Mucosa of rectum (tissue), 2 donors: ENCODE results near the gene IRAK3.
"Not testable (repeated sequence)": the region's sequence is repeated elsewhere in the genome, so short reads cannot be mapped to it uniquely, and the experiment has no call there.

ENCODE experiments used
- H3K27ac ChIP-seq, 2 donors: one replicate each; pipeline ENCODE4 v1.7.0; 2013; ENCODE audit warnings: inconsistent platforms in 2 of 2, low read depth in 2 of 2, low read length in 2 of 2
- H3K27me3 ChIP-seq, 2 donors: one replicate each; pipeline ENCODE4 v1.7.0; 2013; ENCODE audit warnings: low read length in 2 of 2; ENCODE audit not compliant: control insufficient read depth in 2 of 2, insufficient read depth in 2 of 2
- H3K36me3 ChIP-seq, 2 donors: one replicate each; pipeline ENCODE4 v1.7.0; 2013; ENCODE audit warnings: low read length in 2 of 2; ENCODE audit not compliant: control insufficient read depth in 2 of 2, insufficient read depth in 2 of 2
- H3K4me1 ChIP-seq, 2 donors: one replicate each; pipeline ENCODE4 v1.7.0; 2013; ENCODE audit warnings: low read length in 2 of 2, mild to moderate bottlenecking in 1 of 2; ENCODE audit not compliant: control insufficient read depth in 2 of 2, insufficient read depth in 2 of 2
- H3K4me3 ChIP-seq, 2 donors: one replicate each; pipeline ENCODE4 v1.7.0; 2013; ENCODE audit warnings: low read length in 2 of 2
- H3K9ac ChIP-seq, 2 donors: one replicate each; pipeline ENCODE4 v1.7.0; 2013; ENCODE audit warnings: low read length in 2 of 2, low read depth in 1 of 2, mild to moderate bottlenecking in 1 of 2
- H3K9me3 ChIP-seq, 2 donors: one replicate each; pipeline ENCODE4 v1.7.0; 2013; ENCODE audit warnings: low read length in 2 of 2; ENCODE audit not compliant: control insufficient read depth in 2 of 2
- donor health status: healthy.
- donor health status: Normal muscosa, but diverticular disease.

The IRAK3 gene

GRCh38 chr12:66169221-66170170, 19.5 kb upstream of the IRAK3 start, which contains the start of gene TMBIM4:
TSS of gene TMBIM4 (minus strand) at chr12:66169996. CDS start at chr12:66169951, 45 bp downstream.
- Histone ChIP-seq H3K36me3 (peaks cover 0 to 4% of the 10 kb centered on the region in 2 donors), H3K9ac (peak within 1 kb of the TSS; percentile 97 to 98), H3K9me3 (no peaks in the 10 kb centered on the region), H3K4me1 (peaks cover 6 to 7% of the 10 kb centered on the region in 2 donors), H3K27ac (peak within 1 kb of the TSS; percentile 99 to 100), H3K27me3 (no peaks in the 10 kb centered on the region), H3K4me3 (peak within 1 kb of the TSS; percentile 86 to 99)

DNA sequence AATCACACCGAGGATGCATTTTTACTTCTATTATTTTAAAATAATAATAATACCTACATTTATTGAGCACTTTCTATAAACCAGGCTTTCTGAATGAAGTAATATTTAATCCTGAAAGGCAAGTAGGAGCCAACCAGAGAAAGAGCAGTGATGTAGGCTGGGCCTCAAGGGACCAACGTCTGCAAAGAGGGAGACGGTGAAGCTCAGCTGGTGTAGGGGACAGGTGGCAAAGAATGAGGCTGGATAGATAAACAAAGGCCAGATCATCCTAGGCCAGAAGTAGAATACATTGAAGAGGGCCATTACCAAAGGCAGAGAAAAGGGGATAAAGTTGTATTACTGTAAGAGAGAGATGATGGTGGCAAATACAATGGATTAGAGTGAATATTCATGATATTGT, 18.4 kb upstream of the IRAK3 start:
- peaks cover 0 to 4% of the 10 kb centered on the region in 2 donors for H3K36me3 ChIP-seq

GRCh38 chr12:66174391-66175325, 14.4 kb upstream of the IRAK3 start:
- not testable (repeated sequence) for H3K4me3 ChIP-seq, H3K4me1 ChIP-seq, H3K9ac ChIP-seq, H3K27ac ChIP-seq, H3K27me3 ChIP-seq, H3K36me3 ChIP-seq, H3K9me3 ChIP-seq

More for the DNA sequence above, 18.4 kb upstream of the IRAK3 start:
- Histone ChIP-seq H3K27ac (no peak overlapping the region), H3K4me3 (peak overlapping the region; percentile 86 to 99), H3K9ac (peak overlapping the region in 1 of 2 donors; percentile 97), H3K9me3 (no peaks in the 10 kb centered on the region), H3K27me3 (no peaks in the 10 kb centered on the region), H3K4me1 (peaks cover 6 to 7% of the 10 kb centered on the region in 2 donors)

DNA sequence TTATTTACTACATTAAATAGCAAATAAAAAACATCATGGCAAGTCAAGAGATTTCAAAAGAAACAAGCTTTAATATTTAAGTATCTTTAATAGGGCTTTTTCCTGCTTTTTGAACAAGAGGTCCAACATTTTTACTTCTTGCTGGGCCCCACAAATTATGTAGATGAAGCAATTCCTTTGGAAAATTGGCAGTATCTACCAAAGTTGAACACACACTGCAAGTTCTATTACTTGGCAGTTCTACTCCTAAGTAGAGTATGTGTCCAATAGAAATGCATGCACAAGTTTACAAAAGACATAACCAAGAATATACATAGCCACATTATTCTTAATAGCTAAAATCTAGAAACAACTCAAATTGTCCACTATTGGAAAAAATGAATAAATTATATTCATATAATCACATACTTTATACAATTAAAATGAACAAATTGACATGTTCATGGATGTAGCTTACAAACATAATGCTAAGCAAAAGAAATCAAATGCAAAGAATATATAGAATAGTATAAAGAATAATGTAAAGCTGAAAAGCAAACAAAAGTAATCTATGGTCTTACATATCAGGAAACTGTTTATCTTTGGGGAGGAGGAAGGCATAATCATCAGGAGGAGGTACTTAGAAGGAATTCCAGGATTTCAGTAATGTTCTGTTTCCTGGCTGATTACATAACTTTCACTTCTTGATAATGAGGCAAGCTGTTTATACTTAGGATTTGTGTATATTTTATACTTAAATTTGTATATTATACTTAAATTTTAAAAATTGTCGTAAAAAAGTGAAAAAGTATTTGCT, 12.7 kb upstream of the IRAK3 start:
- no peaks in the 10 kb centered on the region for H3K36me3 ChIP-seq
- H3K4me1 ChIP-seq: no peaks in the 10 kb centered on the region
- no peaks in the 10 kb centered on the region for H3K27me3 ChIP-seq
- no peak overlapping the region for H3K9ac ChIP-seq
- no peak overlapping the region for H3K27ac ChIP-seq
- no peak overlapping the region for H3K4me3 ChIP-seq
- H3K9me3 ChIP-seq: no peaks in the 10 kb centered on the region

DNA sequence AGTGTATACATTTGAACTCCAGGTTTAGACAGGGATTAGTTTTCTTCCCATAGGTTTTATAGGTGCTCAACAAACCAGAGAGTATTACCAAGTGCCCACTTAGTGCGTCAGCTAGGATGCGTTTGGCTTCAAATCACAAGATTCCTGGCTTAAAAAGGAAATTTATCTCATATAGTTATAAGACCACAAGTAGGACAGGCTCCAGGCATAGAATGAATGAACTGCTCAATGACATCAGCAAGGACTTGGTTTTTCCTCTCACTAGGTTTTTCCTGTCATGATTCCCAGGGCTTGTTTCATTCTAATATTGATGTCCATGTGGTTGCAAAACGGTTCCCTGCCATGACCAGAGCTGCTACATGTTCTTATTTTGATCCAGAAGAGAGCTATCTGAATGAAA, 6.1 kb upstream of the IRAK3 start:
- Histone ChIP-seq H3K9ac (no peak overlapping the region), H3K4me3 (no peak overlapping the region), H3K27me3 (peaks cover 0 to 6% of the 10 kb centered on the region in 2 donors), H3K27ac (no peak overlapping the region), H3K4me1 (no peaks in the 10 kb centered on the region), H3K36me3 (no peaks in the 10 kb centered on the region), H3K9me3 (no peaks in the 10 kb centered on the region)

DNA sequence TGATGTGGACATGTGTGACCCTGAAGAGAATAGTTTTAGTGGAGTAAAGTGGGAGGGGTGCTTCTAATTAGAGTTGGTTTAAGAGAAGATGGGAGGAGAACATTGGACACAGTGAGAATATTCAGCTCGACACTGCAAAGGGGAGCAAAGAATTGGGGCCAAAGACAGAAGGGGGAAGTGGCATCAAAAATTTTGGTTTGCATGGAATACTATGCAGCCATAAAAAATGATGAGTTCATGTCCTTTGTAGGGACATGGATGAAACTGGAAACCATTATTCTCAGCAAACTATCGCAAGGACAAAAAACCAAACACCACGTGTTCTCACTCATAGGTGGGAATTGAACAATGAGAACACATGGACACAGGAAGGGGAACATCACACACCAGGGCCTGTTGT, 4.2 kb upstream of the IRAK3 start:
- not testable (repeated sequence) for H3K36me3 ChIP-seq, H3K4me3 ChIP-seq, H3K27ac ChIP-seq, H3K9ac ChIP-seq, H3K27me3 ChIP-seq, H3K9me3 ChIP-seq, H3K4me1 ChIP-seq

DNA sequence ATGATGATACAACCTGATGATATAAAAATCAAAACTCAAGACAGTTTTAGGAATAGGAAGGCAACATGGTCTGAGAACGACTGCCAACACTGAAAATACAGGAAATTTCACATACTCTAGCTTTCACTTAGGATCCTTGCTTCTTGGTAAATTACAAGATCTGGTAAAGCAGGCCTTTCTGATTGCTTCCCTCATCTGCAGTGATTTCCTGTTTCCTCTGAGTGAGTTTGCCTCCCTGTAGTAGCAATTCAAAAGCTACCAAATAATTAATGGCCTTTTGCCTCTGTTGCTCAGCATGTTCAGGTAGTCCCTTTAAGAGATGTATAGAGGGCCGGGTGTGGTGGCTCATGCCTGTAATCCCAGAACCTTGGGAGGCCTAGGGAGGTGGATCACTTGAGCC, 2.0 kb upstream of the IRAK3 start:
- H3K4me3 ChIP-seq: no peak overlapping the region
- H3K27ac ChIP-seq: no peak overlapping the region
- H3K36me3 ChIP-seq: no peaks in the 10 kb centered on the region
- no peaks in the 10 kb centered on the region for H3K9me3 ChIP-seq
- H3K4me1 ChIP-seq: peaks cover 0 to 7% of the 10 kb centered on the region in 2 donors
- peaks cover 0 to 6% of the 10 kb centered on the region in 2 donors for H3K27me3 ChIP-seq
- no peak overlapping the region for H3K9ac ChIP-seq

- Histone ChIP-seq H3K36me3 (no peaks in the 10 kb centered on the region), H3K4me3 (no peak overlapping the region), H3K9me3 (no peaks in the 10 kb centered on the region), H3K27me3 (no peaks in the 10 kb centered on the region), H3K4me1 (peaks cover 0 to 7% of the 10 kb centered on the region in 2 donors), H3K27ac (no peak overlapping the region), H3K9ac (no peak overlapping the region)
These were observed 1.2 kb upstream of the IRAK3 start for GRCh38 chr12:66187821-66188220.

- H3K27ac ChIP-seq: peak overlapping the region; percentile 65 to 79
- H3K27me3 ChIP-seq: no peaks in the 10 kb centered on the region
- peak overlapping the region; percentile 55 to 66 for H3K9ac ChIP-seq
- no peaks in the 10 kb centered on the region for H3K36me3 ChIP-seq
- peak overlapping the region; percentile 52 to 67 for H3K4me3 ChIP-seq
- peaks cover 0 to 7% of the 10 kb centered on the region in 2 donors for H3K4me1 ChIP-seq
- no peaks in the 10 kb centered on the region for H3K9me3 ChIP-seq
These were observed 451 bp downstream of the IRAK3 start for GRCh38 chr12:66189486-66189843.
